ENCODE measurements around the gene COA5.
"Not testable (repeated sequence)": the region's sequence is repeated elsewhere in the genome, so short reads cannot be mapped to it uniquely, and the experiment has no call there.

- TF ChIP-seq CTCF (IDR thresholded peaks at IDR 0.05 in 8 of 11, conservative IDR thresholded peaks at IDR 0.05 in 3 of 11); POLR2AphosphoS5 (IDR thresholded peaks at IDR 0.05); POLR2A (IDR thresholded peaks at IDR 0.05): not testable (repeated sequence)
These were observed 13.6 kb downstream of the COA5 start for GRCh38 chr2:98594665-98595064.
